ENCODE measurements around the gene CCNK.

CCNK gene

GRCh38 chr14:99512571-99513182 is 31.5 kb downstream of the CCNK start:
- Histone ChIP-seq H3K9ac (ENCODE audit: low read depth in 1 of 2, low read length in 2 of 2) (no peak overlapping the region), H3K36me3 (ENCODE audit: control insufficient read depth in 1 of 2, insufficient read depth in 2 of 2, low read length in 2 of 2) (peaks cover 41 to 67% of the 10 kb centered on the region in 2 donors), H3K27me3 (ENCODE audit: control insufficient read depth in 1 of 2, insufficient read depth in 2 of 2, low read length in 2 of 2) (no peaks in the 10 kb centered on the region), H3K27ac (ENCODE audit: low read depth, low read length) (no peak overlapping the region), H3K9me3 (ENCODE audit: control insufficient read depth in 1 of 2, low read length in 2 of 2) (no peaks in the 10 kb centered on the region), H3K4me1 (ENCODE audit: control insufficient read depth in 1 of 2, insufficient read depth in 2 of 2, low read length in 2 of 2) (no peaks in the 10 kb centered on the region), H3K4me3 (ENCODE audit: low read depth in 1 of 2, low read length in 2 of 2) (no peak overlapping the region)

- H3K27me3 ChIP-seq (ENCODE audit: control insufficient read depth in 1 of 2, insufficient read depth in 2 of 2, low read length in 2 of 2), result no peaks in the 10 kb centered on the region
- peaks cover 35 to 61% of the 10 kb centered on the region in 2 donors for H3K36me3 ChIP-seq (ENCODE audit: control insufficient read depth in 1 of 2, insufficient read depth in 2 of 2, low read length in 2 of 2)
- H3K27ac ChIP-seq (ENCODE audit: low read depth, low read length), result no peak overlapping the region
- H3K4me1 ChIP-seq (ENCODE audit: control insufficient read depth in 1 of 2, insufficient read depth in 2 of 2, low read length in 2 of 2), result no peaks in the 10 kb centered on the region
- H3K9ac ChIP-seq (ENCODE audit: low read depth in 1 of 2, low read length in 2 of 2), result no peak overlapping the region
- H3K4me3 ChIP-seq (ENCODE audit: low read depth in 1 of 2, low read length in 2 of 2), result no peak overlapping the region
- no peaks in the 10 kb centered on the region for H3K9me3 ChIP-seq (ENCODE audit: control insufficient read depth in 1 of 2, low read length in 2 of 2)
Observed at GRCh38 chr14:99513183-99513694, 32.0 kb downstream of the CCNK start.

GRCh38 chr14:99513946-99514551 is 32.8 kb downstream of the CCNK start:
- no peak overlapping the region for H3K9ac ChIP-seq (ENCODE audit: low read depth in 1 of 2, low read length in 2 of 2)

DNA sequence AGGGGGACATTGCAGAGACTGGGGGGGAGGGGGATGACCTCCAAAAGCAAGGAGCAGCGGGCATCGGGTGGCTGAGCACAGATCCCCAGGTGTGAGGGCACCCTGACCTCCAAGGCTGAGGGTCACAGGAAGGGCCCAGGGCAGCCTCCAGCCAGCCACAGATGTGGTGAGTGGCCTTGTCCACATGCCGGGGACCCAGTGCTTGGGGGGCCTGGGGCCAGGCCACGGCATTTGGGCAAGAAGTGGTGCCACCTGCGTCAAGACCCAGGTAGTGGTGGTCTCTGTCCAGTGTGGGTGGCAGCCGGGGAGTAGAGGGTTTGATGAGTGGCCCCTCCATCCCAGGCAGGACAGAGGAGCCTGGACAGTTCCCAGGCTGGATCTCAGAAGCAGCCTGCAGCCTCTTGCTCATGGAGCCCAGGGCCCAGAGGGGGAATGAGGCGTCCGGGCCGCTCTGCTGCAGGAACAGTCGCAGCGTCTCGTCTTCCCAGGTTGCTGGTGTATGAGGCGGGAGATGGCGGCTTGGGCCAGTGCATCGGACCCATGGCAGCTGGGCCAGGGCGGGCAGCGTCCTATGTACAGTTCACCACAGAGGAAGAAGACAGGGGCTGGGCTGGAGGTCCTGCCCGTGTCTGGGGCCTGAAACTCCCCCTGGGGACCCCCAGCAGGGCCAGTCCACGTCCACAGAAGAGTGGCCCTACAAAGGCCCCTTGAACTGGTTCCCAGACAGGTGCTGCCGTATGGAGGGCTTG is 33.5 kb downstream of the CCNK start:
- Histone ChIP-seq H3K4me1 (ENCODE audit: control insufficient read depth in 1 of 2, insufficient read depth in 2 of 2, low read length in 2 of 2) (no peaks in the 10 kb centered on the region), H3K27me3 (ENCODE audit: control insufficient read depth in 1 of 2, insufficient read depth in 2 of 2, low read length in 2 of 2) (no peaks in the 10 kb centered on the region), H3K9me3 (ENCODE audit: control insufficient read depth in 1 of 2, low read length in 2 of 2) (no peaks in the 10 kb centered on the region), H3K9ac (ENCODE audit: low read depth in 1 of 2, low read length in 2 of 2) (no peak overlapping the region), H3K4me3 (ENCODE audit: low read depth in 1 of 2, low read length in 2 of 2) (no peak overlapping the region), H3K36me3 (ENCODE audit: control insufficient read depth in 1 of 2, insufficient read depth in 2 of 2, low read length in 2 of 2) (peaks cover 21 to 46% of the 10 kb centered on the region in 2 donors), H3K27ac (ENCODE audit: low read depth, low read length) (no peak overlapping the region)

More at GRCh38 chr14:99513946-99514551, 32.8 kb downstream of the CCNK start:
- no peaks in the 10 kb centered on the region for H3K27me3 ChIP-seq (ENCODE audit: control insufficient read depth in 1 of 2, insufficient read depth in 2 of 2, low read length in 2 of 2)
- H3K4me3 ChIP-seq (ENCODE audit: low read depth in 1 of 2, low read length in 2 of 2), result no peak overlapping the region
- no peaks in the 10 kb centered on the region for H3K4me1 ChIP-seq (ENCODE audit: control insufficient read depth in 1 of 2, insufficient read depth in 2 of 2, low read length in 2 of 2)
- no peak overlapping the region for H3K27ac ChIP-seq (ENCODE audit: low read depth, low read length)
- no peaks in the 10 kb centered on the region for H3K9me3 ChIP-seq (ENCODE audit: control insufficient read depth in 1 of 2, low read length in 2 of 2)
- peaks cover 27 to 53% of the 10 kb centered on the region in 2 donors for H3K36me3 ChIP-seq (ENCODE audit: control insufficient read depth in 1 of 2, insufficient read depth in 2 of 2, low read length in 2 of 2)

- H3K27ac ChIP-seq (ENCODE audit: low read depth, low read length), result no peak overlapping the region
- H3K9me3 ChIP-seq (ENCODE audit: control insufficient read depth in 1 of 2, low read length in 2 of 2), result no peaks in the 10 kb centered on the region
- no peaks in the 10 kb centered on the region for H3K4me1 ChIP-seq (ENCODE audit: control insufficient read depth in 1 of 2, insufficient read depth in 2 of 2, low read length in 2 of 2)
- peaks cover 20 to 44% of the 10 kb centered on the region in 2 donors for H3K36me3 ChIP-seq (ENCODE audit: control insufficient read depth in 1 of 2, insufficient read depth in 2 of 2, low read length in 2 of 2)
- no peak overlapping the region for H3K9ac ChIP-seq (ENCODE audit: low read depth in 1 of 2, low read length in 2 of 2)
- no peak overlapping the region for H3K4me3 ChIP-seq (ENCODE audit: low read depth in 1 of 2, low read length in 2 of 2)
- H3K27me3 ChIP-seq (ENCODE audit: control insufficient read depth in 1 of 2, insufficient read depth in 2 of 2, low read length in 2 of 2), result no peaks in the 10 kb centered on the region
Observed at GRCh38 chr14:99515301-99516155, 34.3 kb downstream of the CCNK start.

DNA sequence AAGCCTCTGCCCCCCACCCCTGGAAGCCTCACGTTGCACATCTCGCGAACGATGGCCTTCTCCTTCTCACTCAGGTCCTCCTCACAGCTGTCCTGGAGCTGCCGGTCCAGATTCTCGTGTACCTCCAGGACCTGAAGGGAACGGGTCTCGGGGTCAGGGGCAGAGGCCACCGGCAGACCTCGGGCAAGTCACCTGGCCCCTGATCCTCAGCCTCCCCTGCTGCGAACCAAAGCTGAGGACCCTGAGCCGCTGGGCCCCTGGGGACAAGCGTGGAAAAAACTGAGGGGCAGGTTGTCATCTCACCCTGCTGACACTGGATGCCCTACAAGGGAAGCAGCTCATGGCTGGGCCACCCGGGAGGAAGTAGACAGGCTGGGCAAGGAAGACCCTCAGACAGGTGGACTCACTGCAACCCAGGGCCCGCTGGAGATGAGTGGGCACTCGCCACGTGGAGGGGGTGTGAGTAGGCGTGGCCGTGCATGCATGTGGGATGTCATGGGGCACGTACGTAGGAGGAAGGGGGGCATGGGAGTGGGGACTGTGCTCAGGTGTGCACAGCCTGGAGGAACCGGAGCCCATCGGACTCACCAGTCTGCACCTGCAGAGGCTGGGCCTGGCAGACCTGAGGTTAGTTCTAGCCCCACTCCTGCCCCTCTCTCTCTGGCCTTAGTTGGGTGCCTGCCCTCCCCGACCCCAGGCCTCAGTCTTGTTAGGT is 35.1 kb downstream of the CCNK start:
- Histone ChIP-seq H3K9ac (ENCODE audit: low read depth in 1 of 2, low read length in 2 of 2) (no peak overlapping the region), H3K9me3 (ENCODE audit: control insufficient read depth in 1 of 2, low read length in 2 of 2) (no peaks in the 10 kb centered on the region), H3K27ac (ENCODE audit: low read depth, low read length) (no peak overlapping the region), H3K27me3 (ENCODE audit: control insufficient read depth in 1 of 2, insufficient read depth in 2 of 2, low read length in 2 of 2) (no peaks in the 10 kb centered on the region), H3K4me1 (ENCODE audit: control insufficient read depth in 1 of 2, insufficient read depth in 2 of 2, low read length in 2 of 2) (no peaks in the 10 kb centered on the region), H3K36me3 (ENCODE audit: control insufficient read depth in 1 of 2, insufficient read depth in 2 of 2, low read length in 2 of 2) (peaks cover 19 to 37% of the 10 kb centered on the region in 2 donors), H3K4me3 (ENCODE audit: low read depth in 1 of 2, low read length in 2 of 2) (no peak overlapping the region)

GRCh38 chr14:99516871-99517642 is 35.8 kb downstream of the CCNK start:
- Histone ChIP-seq H3K36me3 (ENCODE audit: control insufficient read depth in 1 of 2, insufficient read depth in 2 of 2, low read length in 2 of 2) (peaks cover 16 to 31% of the 10 kb centered on the region in 2 donors), H3K27me3 (ENCODE audit: control insufficient read depth in 1 of 2, insufficient read depth in 2 of 2, low read length in 2 of 2) (no peaks in the 10 kb centered on the region), H3K4me1 (ENCODE audit: control insufficient read depth in 1 of 2, insufficient read depth in 2 of 2, low read length in 2 of 2) (no peaks in the 10 kb centered on the region), H3K9ac (ENCODE audit: low read depth in 1 of 2, low read length in 2 of 2) (no peak overlapping the region), H3K9me3 (ENCODE audit: control insufficient read depth in 1 of 2, low read length in 2 of 2) (no peaks in the 10 kb centered on the region), H3K27ac (ENCODE audit: low read depth, low read length) (no peak overlapping the region), H3K4me3 (ENCODE audit: low read depth in 1 of 2, low read length in 2 of 2) (no peak overlapping the region)

DNA sequence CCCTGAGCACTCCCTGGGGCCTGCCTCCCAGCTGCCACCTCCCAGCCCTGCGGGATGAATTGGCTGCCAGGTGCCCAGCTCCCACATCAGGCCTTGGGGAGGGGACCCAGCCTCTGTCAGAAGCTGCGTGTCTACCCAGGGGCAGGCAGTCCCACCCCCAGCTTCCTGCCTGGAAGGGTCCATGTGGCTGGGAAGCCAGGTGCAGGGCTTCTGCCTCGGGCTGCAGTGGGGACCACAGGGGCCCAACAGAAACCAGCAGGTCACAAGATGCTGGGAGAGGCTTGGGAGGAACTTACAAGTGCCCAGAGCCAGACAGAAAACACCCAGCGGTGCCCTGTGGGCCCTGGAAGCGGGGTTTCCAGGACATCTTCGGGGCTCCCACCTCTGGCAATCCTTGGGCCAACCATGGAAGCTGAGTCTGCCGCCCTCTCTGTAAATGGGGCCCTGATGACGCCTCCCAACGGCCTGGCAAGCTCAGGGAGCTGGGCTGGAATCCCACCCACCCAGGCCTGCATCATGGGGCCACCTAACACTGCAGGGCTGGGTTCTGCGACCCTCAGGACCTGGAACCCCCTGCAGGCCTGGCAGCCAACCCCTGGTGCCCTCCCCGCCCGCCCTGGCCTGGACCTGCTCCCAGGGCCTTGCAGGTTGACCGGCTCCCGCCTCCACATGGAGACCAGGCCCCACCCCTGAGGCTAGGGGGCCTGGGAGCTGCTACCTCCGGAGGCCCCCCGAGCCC is 36.6 kb downstream of the CCNK start:
- H3K4me3 ChIP-seq (ENCODE audit: low read depth in 1 of 2, low read length in 2 of 2), result no peak overlapping the region
- H3K4me1 ChIP-seq (ENCODE audit: control insufficient read depth in 1 of 2, insufficient read depth in 2 of 2, low read length in 2 of 2), result no peaks in the 10 kb centered on the region
- H3K9me3 ChIP-seq (ENCODE audit: control insufficient read depth in 1 of 2, low read length in 2 of 2), result no peaks in the 10 kb centered on the region
- no peak overlapping the region for H3K9ac ChIP-seq (ENCODE audit: low read depth in 1 of 2, low read length in 2 of 2)
- no peak overlapping the region for H3K27ac ChIP-seq (ENCODE audit: low read depth, low read length)
- H3K36me3 ChIP-seq (ENCODE audit: control insufficient read depth in 1 of 2, insufficient read depth in 2 of 2, low read length in 2 of 2), result peaks cover 12 to 25% of the 10 kb centered on the region in 2 donors
- no peaks in the 10 kb centered on the region for H3K27me3 ChIP-seq (ENCODE audit: control insufficient read depth in 1 of 2, insufficient read depth in 2 of 2, low read length in 2 of 2)
